H1 (cell line): ENCODE results near the gene THEMIS. TPM values are rescaled to one million over a fixed set of nuclear protein-coding genes. Genes with fewer than 3 reads are reported as not detected.

Experiments
- CTCF ChIA-PET: fragments of 300-600 bp; sonication (Branson Sonifier 250); formaldehyde crosslinking; loops from one replicate; lab custom pipeline; 2021; ENCODE audit not compliant: partially characterized antibody; lab: Charles Lee
- POLR2A ChIA-PET: fragments of 300-600 bp; sonication (Branson Sonifier 250); formaldehyde crosslinking; loops from one replicate; lab custom pipeline; 2021; ENCODE audit warnings: inconsistent platforms; ENCODE audit not compliant: partially characterized antibody; lab: Charles Lee
- DNase-seq, 2 experiments: peaks; one replicate each; pipeline versions ENCODE4 v3.0.0 to v3.0.0-alpha.2; 2010 to 2022; ENCODE audit warnings: low spot score in 2 of 2, low read depth in 1 of 2, mixed read lengths in 1 of 2
- FAIRE-seq: peaks from 2 replicates; lab custom pipeline; 2011; peaks lifted over from hg19 to GRCh38; lab: Jason Lieb, UNC
- H2AFZ ChIP-seq: 2 replicates; pipeline ENCODE4 v1.8.1; 2012; ENCODE audit warnings: low read length, inconsistent platforms
- H2AK5ac ChIP-seq: 2 replicates; pipeline ENCODE4 v1.6.1; 2013; ENCODE audit warnings: low read depth, low read length
- H2BK120ac ChIP-seq: replicated peaks from 2 replicates; pipeline ENCODE3; 2013; ENCODE audit warnings: low read depth, low read length, inconsistent platforms
- H2BK12ac ChIP-seq: 2 replicates; pipeline ENCODE4 v1.6.1; 2013; ENCODE audit warnings: low read depth, low read length
- H2BK15ac ChIP-seq: 2 replicates; pipeline ENCODE4 v1.6.1; 2013; ENCODE audit warnings: low read length
- H2BK20ac ChIP-seq: 2 replicates; pipeline ENCODE4 v1.6.1; 2013; ENCODE audit warnings: low read length
- H2BK5ac ChIP-seq: 2 replicates; pipeline ENCODE4 v1.6.1; 2013; ENCODE audit warnings: low read depth, low read length
- H3K14ac ChIP-seq: 2 replicates; pipeline ENCODE4 v1.6.1; 2013; ENCODE audit warnings: inconsistent platforms; ENCODE audit not compliant: insufficient read length
- H3K18ac ChIP-seq: 2 replicates; pipeline ENCODE4 v1.6.1; 2013; ENCODE audit warnings: low read length; ENCODE audit errors: extremely low read depth
- H3K23ac ChIP-seq: 2 replicates; pipeline ENCODE4 v1.6.1; 2013; ENCODE audit warnings: inconsistent platforms; ENCODE audit not compliant: insufficient read length
- H3K23me2 ChIP-seq: 2 replicates; pipeline ENCODE4 v1.6.1; 2013; ENCODE audit warnings: low read depth, low read length
- H3K27ac ChIP-seq: 2 replicates; pipeline ENCODE4 v1.6.1; 2011; ENCODE audit warnings: low read depth, low read length, inconsistent platforms
- H3K27me3 ChIP-seq, 4 experiments: replicated peaks in 1 of 4; 1 replicate in 1 of 4; 2 replicates in 3 of 4; pipeline versions ENCODE4 v1.6.1 to v1.8.1; 2011 to 2013; ENCODE audit warnings: low read length in 3 of 4, mild to moderate bottlenecking in 3 of 4, inconsistent platforms in 2 of 4, mixed read lengths in 2 of 4, moderate library complexity in 1 of 4; ENCODE audit not compliant: control insufficient read depth in 3 of 4, insufficient read depth in 3 of 4; ENCODE audit errors: extremely low read depth in 1 of 4
- H3K36me3 ChIP-seq, 4 experiments: 2 replicates each; pipeline versions ENCODE4 v1.6.1 to v1.8.1; 2011 to 2013; ENCODE audit warnings: mild to moderate bottlenecking in 4 of 4, low read length in 3 of 4, moderate library complexity in 2 of 4, control low read depth in 1 of 4, inconsistent platforms in 1 of 4; ENCODE audit not compliant: insufficient read depth in 4 of 4, control insufficient read depth in 2 of 4
- H3K4ac ChIP-seq: replicated peaks from 2 replicates; pipeline ENCODE3; 2013; ENCODE audit warnings: low read length, low read depth, mixed read lengths, inconsistent platforms; ENCODE audit not compliant: insufficient read length
- H3K4me1 ChIP-seq, 4 experiments: replicated peaks in 1 of 4; 1 replicate in 1 of 4; 2 replicates in 3 of 4; pipeline versions ENCODE4 v1.6.1 to v1.8.1; 2011 to 2013; ENCODE audit warnings: low read length in 3 of 4, inconsistent platforms in 2 of 4, mixed read lengths in 1 of 4; ENCODE audit not compliant: insufficient read depth in 4 of 4, control insufficient read depth in 3 of 4
- H3K4me2 ChIP-seq, 2 experiments: 2 replicates each; pipeline versions ENCODE4 v1.6.1 to v1.8.1; 2011 to 2013; ENCODE audit warnings: low read depth in 2 of 2, low read length in 2 of 2, control low read depth in 1 of 2, inconsistent platforms in 1 of 2, mild to moderate bottlenecking in 1 of 2; ENCODE audit not compliant: insufficient read depth in 1 of 2
- H3K4me3 ChIP-seq, 4 experiments: fragments of 200-600, 300-600 bp in 1 of 4; sonication (generic), shearing (Covaris generic), sonication (Bioruptor Twin) in 1 of 4; 2 replicates each; pipeline versions ENCODE4 v1.5.1 to v1.8.1; 2011 to 2016; ENCODE audit warnings: low read length in 4 of 4, low read depth in 3 of 4, control low read depth in 2 of 4, inconsistent platforms in 2 of 4, mild to moderate bottlenecking in 2 of 4, mixed read lengths in 1 of 4, moderate library complexity in 1 of 4; ENCODE audit not compliant: insufficient read depth in 2 of 4; ENCODE audit errors: extremely low read depth in 1 of 4
- H3K56ac ChIP-seq: replicated peaks from 2 replicates; pipeline ENCODE3; 2013; ENCODE audit warnings: low read depth, mild to moderate bottlenecking, mixed read lengths, low read length, inconsistent platforms; ENCODE audit not compliant: insufficient read length
- H3K79me1 ChIP-seq: 2 replicates; pipeline ENCODE4 v1.6.1; 2013; ENCODE audit warnings: low read depth, low read length, control low read depth
- H3K79me2 ChIP-seq, 2 experiments: 2 replicates each; pipeline versions ENCODE4 v1.6.1 to v1.8.1; 2012 to 2013; ENCODE audit warnings: low read length in 2 of 2, mild to moderate bottlenecking in 2 of 2, inconsistent platforms in 1 of 2; ENCODE audit not compliant: insufficient read depth in 2 of 2, control insufficient read depth in 1 of 2
- H3K9ac ChIP-seq, 4 experiments: replicated peaks in 1 of 4; 1 replicate in 1 of 4; 2 replicates in 3 of 4; pipeline versions ENCODE4 v1.6.1 to v1.8.1; 2011 to 2013; ENCODE audit warnings: low read depth in 3 of 4, low read length in 3 of 4, control low read depth in 2 of 4, mild to moderate bottlenecking in 2 of 4, moderate library complexity in 2 of 4, inconsistent platforms in 1 of 4; ENCODE audit errors: extremely low read depth in 1 of 4
- H3K9me3 ChIP-seq, 2 experiments: 2 replicates each; pipeline versions ENCODE4 v1.6.1 to v1.8.1; 2012 to 2013; ENCODE audit warnings: mild to moderate bottlenecking in 2 of 2, moderate library complexity in 2 of 2, control low read depth in 1 of 2, inconsistent platforms in 1 of 2, low read depth in 1 of 2, low read length in 1 of 2, mixed read lengths in 1 of 2; ENCODE audit not compliant: insufficient read depth in 2 of 2
- H4K20me1 ChIP-seq, 2 experiments: replicated peaks in 1 of 2; 2 replicates each; pipeline versions ENCODE3 to v1.8.1; 2011 to 2013; ENCODE audit warnings: inconsistent platforms in 2 of 2, low read length in 2 of 2, mild to moderate bottlenecking in 1 of 2; ENCODE audit not compliant: insufficient read depth in 2 of 2, control insufficient read depth in 1 of 2
- H4K5ac ChIP-seq: 2 replicates; pipeline ENCODE4 v1.6.1; 2013; ENCODE audit warnings: low read length, low read depth, mixed read lengths, inconsistent platforms; ENCODE audit not compliant: insufficient read length
- H4K8ac ChIP-seq: 2 replicates; pipeline ENCODE4 v1.8.0; 2013; ENCODE audit warnings: mild to moderate bottlenecking, moderate library complexity, low read length, inconsistent platforms; ENCODE audit not compliant: insufficient read depth; ENCODE audit errors: extremely low read depth
- H4K91ac ChIP-seq: replicated peaks from 2 replicates; pipeline ENCODE3; 2013; ENCODE audit warnings: low read length, mixed read lengths, inconsistent platforms; ENCODE audit not compliant: insufficient read length
- ATF3 ChIP-seq: IDR thresholded peaks from 2 replicates; pipeline ENCODE4 v1.6.1; 2011; ENCODE audit warnings: low read depth, mild to moderate bottlenecking, low read length; ENCODE audit not compliant: insufficient read depth
- CBX5 ChIP-seq: fragments of 300-800, 300-1000 bp; sonication (generic); IDR thresholded peaks from 2 replicates; pipeline ENCODE4 v1.7.1; 2016; ENCODE audit warnings: antibody characterized with exemption, low read length, low read depth
- CBX8 ChIP-seq: fragments of 300-800, 300-1000 bp; sonication (generic); IDR thresholded peaks from 2 replicates; pipeline ENCODE4 v1.7.1; 2016; ENCODE audit warnings: low read depth, low read length, borderline replicate concordance
- CEBPB ChIP-seq: IDR thresholded peaks from 2 replicates; pipeline ENCODE4 v1.6.1; 2012; ENCODE audit warnings: low read depth, low read length
- EGR1 ChIP-seq: IDR thresholded peaks from 2 replicates; pipeline ENCODE4 v1.6.1; 2011; ENCODE audit warnings: low read depth, low read length, borderline replicate concordance
- FOSL1 ChIP-seq: IDR thresholded peaks from 2 replicates; pipeline ENCODE4 v1.6.1; 2011; ENCODE audit warnings: mild to moderate bottlenecking, low read depth, low read length, moderate library complexity; ENCODE audit not compliant: insufficient read depth
- JUND ChIP-seq: IDR thresholded peaks from 2 replicates; pipeline ENCODE4 v1.6.1; 2011; ENCODE audit warnings: mild to moderate bottlenecking, improper control_type of control experiment, low read length
- MAFK ChIP-seq: IDR thresholded peaks from 2 replicates; pipeline ENCODE4 v1.6.1; 2012; ENCODE audit warnings: low read depth, mild to moderate bottlenecking, improper control_type of control experiment, low read length
- NANOG ChIP-seq: IDR thresholded peaks from 2 replicates; pipeline ENCODE4 v1.6.1; 2011; ENCODE audit warnings: low read length, low read depth, mild to moderate bottlenecking, inconsistent platforms; ENCODE audit not compliant: insufficient read depth, poor library complexity, severe bottlenecking
- POLR2A ChIP-seq, 2 experiments: IDR thresholded peaks; 1 replicate in 1 of 2; 2 replicates in 1 of 2; pipeline ENCODE4 v1.6.1; 2011; ENCODE audit warnings: low read depth in 2 of 2, low read length in 2 of 2, mild to moderate bottlenecking in 2 of 2; ENCODE audit errors: control extremely low read depth in 1 of 2
- SAP30 ChIP-seq: fragments of 300-600 bp; sonication (generic); IDR thresholded peaks from 2 replicates; pipeline ENCODE4 v1.7.1; 2012; ENCODE audit warnings: low read length, moderate library complexity, mild to moderate bottlenecking, inconsistent platforms; ENCODE audit not compliant: insufficient read depth, insufficient replicate concordance
- SIN3A ChIP-seq, 2 experiments: IDR thresholded peaks in 1 of 2; conservative IDR thresholded peaks in 1 of 2; 2 replicates each; pipeline ENCODE4 v1.6.1; 2011 to 2012; ENCODE audit warnings: low read length in 2 of 2, improper control_type of control experiment in 1 of 2, low read depth in 1 of 2, mild to moderate bottlenecking in 1 of 2
- SUZ12 ChIP-seq: fragments of 200-600 bp; sonication (generic); IDR thresholded peaks from 2 replicates; pipeline ENCODE4 v1.6.1; 2012; ENCODE audit warnings: mild to moderate bottlenecking, inconsistent platforms, low read length, moderate library complexity, mixed read lengths
- TAF7 ChIP-seq: optimal IDR thresholded peaks from 2 replicates; pipeline ENCODE3; 2011; ENCODE audit warnings: low read depth, mild to moderate bottlenecking, inconsistent platforms, low read length, moderate library complexity, borderline replicate concordance
- WGBS, 2 experiments: shearing (Covaris generic) in 1 of 2; methylation state at CpG; one replicate each; pipeline versions ENCODE4 v1.1.6 to v1.1.7; 2013 to 2015; ENCODE audit warnings: low lambda C conversion rate in 2 of 2, mixed read lengths in 2 of 2, inconsistent platforms in 1 of 2, low coverage in 1 of 2, missing lambda C conversion rate in 1 of 2; ENCODE audit not compliant: insufficient replicate concordance in 2 of 2, insufficient coverage in 1 of 2, insufficient read length in 1 of 2; ENCODE audit errors: extremely low coverage in 1 of 2, missing lambda C conversion rate in 1 of 2; 5-methylcytosine and 5-hydroxymethylcytosine counted together
- polyA plus RNA-seq, 7 experiments: library from polyadenylated mRNA; depleted of rRNA in 3 of 7; stranded (reverse) in 5 of 7; unstranded in 2 of 7; fragments of >200 nt in 5 of 7; fragments of 200-250 nt in 2 of 7; gene quantifications; 1 replicate in 5 of 7; 2 replicates in 1 of 7; 4 replicates in 1 of 7; pipeline versions ENCODE4 v1.2.1 to v1.2.3, GENCODE V29; 2011 to 2013; ENCODE audit warnings: missing spikeins in 2 of 7, mixed read lengths in 2 of 7
- total RNA-seq: library from RNA; stranded (reverse); fragmentation: NEBNext Ultra II Directional; extraction: Animal tissue kit (Norgen Biotek cat#: 25700); gene quantifications from 2 replicates; pipeline ENCODE4 v1.2.1, GENCODE V29; 2021

Gene THEMIS
- total and polyA plus RNA-seq, 2 of the 8 experiments (the other 6 are each of a cell fraction or from before 2014, with no cell fraction given), result not detected

- 88% methylated on average over 3 of the region's 3 CpGs; no CpG with 5 or more reads in 1 of the 2 experiments for WGBS, 2 experiments
- no peaks in the 10 kb centered on the region for H3K79me1 ChIP-seq
- no peak for TF ChIP-seq CBX5
- no peak for TF ChIP-seq JUND
- no peak for TF ChIP-seq NANOG
- no peak for TF ChIP-seq SIN3A (conservative IDR thresholded peaks at IDR 0.05 in 1 of 2, IDR thresholded peaks at IDR 0.05 in 1 of 2; ENCODE audit: low read depth in 1 of 2, low read length in 2 of 2)
- TF ChIP-seq TAF7, result no peak
- no peak for TF ChIP-seq FOSL1
- no peak for TF ChIP-seq CEBPB
- no peak for TF ChIP-seq SUZ12
- TF ChIP-seq ATF3, result no peak
- no peak for TF ChIP-seq MAFK
- no peak for TF ChIP-seq CBX8
- no peak for TF ChIP-seq EGR1
- no peak for TF ChIP-seq SAP30
- TF ChIP-seq POLR2A (IDR thresholded peaks at IDR 0.05; ENCODE audit: control extremely low read depth in 1 of 2, low read depth in 2 of 2, low read length in 2 of 2), result no peak
These were observed 19.9 kb upstream of the THEMIS start for GRCh38 chr6:127920804-127921203.

More at GRCh38 chr6:127920804-127921203, 19.9 kb upstream of the THEMIS start:
- no peak overlapping the region for H3K18ac ChIP-seq
- H2AFZ ChIP-seq, result no peak overlapping the region
- H4K91ac ChIP-seq, result no peak overlapping the region
- H2BK120ac ChIP-seq, result no peak overlapping the region
- ChIA-PET POLR2A (no interaction called here), CTCF (interaction anchor here (0.6 kb wide), 1 partner anchor 290 kb away, joined by 3 read pairs; no protein-coding TSS in a partner anchor)
- H3K27ac ChIP-seq, result no peak overlapping the region
- no peak overlapping the region for H3K4ac ChIP-seq
- H2BK5ac ChIP-seq, result no peak overlapping the region
- peaks cover 5 to 6% of the 10 kb centered on the region in 2 experiments; a peak in 2 of 4 replicates for H3K9me3 ChIP-seq
- no peak overlapping the region for H3K56ac ChIP-seq
- no peak overlapping the region for H2BK20ac ChIP-seq
- H3K4me2 ChIP-seq, result no peak overlapping the region
- H3K79me2 ChIP-seq, result no peaks in the 10 kb centered on the region
- no peak overlapping the region for H3K23ac ChIP-seq
- no peaks in the 10 kb centered on the region for H3K36me3 ChIP-seq
- no peak overlapping the region for H3K9ac ChIP-seq
- no peaks in the 10 kb centered on the region for H3K27me3 ChIP-seq
- H3K4me1 ChIP-seq, result no peaks in the 10 kb centered on the region
- no peak overlapping the region for H3K4me3 ChIP-seq
- no peak overlapping the region for H2BK15ac ChIP-seq
- H2BK12ac ChIP-seq, result no peak overlapping the region
- FAIRE-seq (no peak), DNase-seq (no peak)
- H4K5ac ChIP-seq, result no peak overlapping the region
- H4K8ac ChIP-seq, result no peak overlapping the region
- no peak overlapping the region for H3K14ac ChIP-seq
- no peak overlapping the region for H2AK5ac ChIP-seq
- H3K23me2 ChIP-seq, result no peaks in the 10 kb centered on the region
- no peaks in the 10 kb centered on the region for H4K20me1 ChIP-seq
